Diencephalon (tissue), 1 donor: ENCODE data around the gene TCEA3. TPM values are rescaled to one million over a fixed set of nuclear protein-coding genes. Genes with fewer than 3 reads are reported as not detected.

Source experiments
- total RNA-seq: library from RNA; depleted of rRNA; stranded (reverse); fragments of >200 nt; gene quantifications from one replicate; pipeline ENCODE4 v1.2.3, GENCODE V29; 2014

Gene TCEA3
- 2.3 TPM for total RNA-seq

DNA sequence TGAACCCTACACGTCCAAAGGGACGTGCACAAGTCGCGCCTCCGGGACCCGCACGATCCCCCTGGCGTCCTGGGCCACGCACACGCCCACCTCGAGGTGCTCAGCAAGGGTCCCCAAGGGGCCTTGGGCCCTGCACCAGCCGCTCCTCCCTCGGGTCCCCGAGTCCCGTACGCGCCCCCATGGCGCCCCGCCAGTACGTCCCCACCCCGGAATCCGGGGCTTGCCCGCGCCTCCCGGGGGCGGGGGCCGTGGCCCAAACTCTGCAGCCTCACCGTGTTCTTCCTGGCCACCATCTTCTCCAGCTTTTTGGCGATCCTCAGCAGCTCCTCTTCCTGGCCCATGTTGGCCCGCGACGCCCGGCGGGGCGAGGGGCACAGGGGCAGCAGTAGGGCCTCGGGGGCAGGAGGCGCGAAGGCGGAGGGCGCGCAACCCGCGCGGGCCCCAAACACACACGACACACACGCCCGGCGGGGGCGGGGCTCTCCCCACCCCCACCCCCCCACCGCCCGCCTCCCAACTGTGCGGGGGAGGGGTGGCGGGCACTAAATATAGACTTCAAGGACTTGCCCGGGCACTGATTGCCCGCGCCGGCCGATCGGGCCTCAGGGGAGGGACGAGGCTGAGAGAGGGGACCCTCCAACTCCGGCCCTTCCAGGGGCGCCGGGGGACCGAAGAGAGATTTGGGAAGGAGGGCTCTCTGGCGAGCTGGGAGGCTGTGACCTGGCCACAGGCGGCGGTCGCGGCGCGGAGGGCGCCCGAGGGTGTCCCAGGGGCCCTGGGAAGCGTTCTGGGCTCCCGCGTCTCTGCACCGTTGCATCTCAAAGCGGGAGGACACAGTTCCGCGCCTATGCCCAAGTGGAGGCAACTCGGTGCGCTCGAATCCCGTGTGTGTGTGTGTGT lies at the start of gene TCEA3:
TSS of gene TCEA3 (minus strand) at position 456 of the 900 bp plus-strand sequence. CDS start at position 341, 115 bp downstream.

GRCh38 chr1:23369335-23370013 lies 55.1 kb downstream of the TCEA3 start, which contains the start of gene ZNF436:
Gene ZNF436 (minus strand): TSS chr1:23369836. CDS start chr1:23368005, 1,831 bp downstream.

GRCh38 chr1:23344111-23344986 lies 80.2 kb downstream of the TCEA3 start, which contains the start of gene HNRNPR:
Gene HNRNPR (minus strand): TSS chr1:23344284. CDS start chr1:23341008, 3,276 bp downstream.

Other genes with a start within 250 kb of the TCEA3 start
- gene HTR1D, start 207.2 kb downstream of the TCEA3 start, total RNA-seq, result 1.2 TPM
- gene HNRNPR, start 80.5 kb downstream of the TCEA3 start, total RNA-seq, result 140 TPM
- gene ZNF436, start 54.9 kb downstream of the TCEA3 start, total RNA-seq, result 67.1 TPM
- gene ASAP3, start 59.4 kb upstream of the TCEA3 start, total RNA-seq, result 14.8 TPM
- gene E2F2, start 106.5 kb upstream of the TCEA3 start, total RNA-seq, result 3.0 TPM
- 51.9 TPM for gene ID3, start 134.8 kb upstream of the TCEA3 start, total RNA-seq